Measurements from ENCODE around the gene GALT.

DNA sequence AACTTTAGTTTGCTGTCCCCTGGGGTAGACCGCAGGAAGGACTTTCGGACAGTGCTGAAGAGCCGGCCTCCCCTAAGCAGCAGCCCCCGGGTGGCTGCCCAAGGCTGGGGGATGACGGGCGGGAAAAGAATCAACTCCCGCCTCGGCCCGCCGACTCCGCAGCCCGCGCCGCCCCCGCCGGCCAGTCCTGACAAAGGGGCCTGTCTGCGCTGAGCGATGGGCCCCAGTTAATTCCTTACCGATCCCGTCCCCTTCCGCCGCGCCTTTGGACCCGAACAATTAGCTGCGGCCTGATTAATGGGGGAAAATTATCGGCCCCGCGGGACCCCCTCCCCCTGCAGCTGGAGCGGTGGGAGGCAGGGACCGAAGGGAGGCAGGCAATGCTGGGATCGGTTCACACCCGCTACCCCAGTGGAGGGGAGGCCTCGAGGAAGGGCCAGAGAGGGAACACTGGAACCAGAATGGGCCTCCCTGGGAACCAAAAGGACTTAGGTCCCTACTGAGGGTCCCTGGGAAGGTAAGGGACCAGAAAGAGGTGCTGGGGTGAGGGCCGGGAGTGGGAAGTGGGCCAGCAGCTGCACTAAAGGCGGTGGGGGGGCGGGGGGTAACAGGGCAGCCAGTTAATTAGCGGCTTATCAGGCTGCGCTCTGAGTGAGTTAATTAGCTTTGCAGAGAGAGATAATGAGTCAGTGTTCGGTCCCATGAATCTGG is 21.8 kb upstream of the GALT start:
- TF ChIP-seq, protein P1, sequence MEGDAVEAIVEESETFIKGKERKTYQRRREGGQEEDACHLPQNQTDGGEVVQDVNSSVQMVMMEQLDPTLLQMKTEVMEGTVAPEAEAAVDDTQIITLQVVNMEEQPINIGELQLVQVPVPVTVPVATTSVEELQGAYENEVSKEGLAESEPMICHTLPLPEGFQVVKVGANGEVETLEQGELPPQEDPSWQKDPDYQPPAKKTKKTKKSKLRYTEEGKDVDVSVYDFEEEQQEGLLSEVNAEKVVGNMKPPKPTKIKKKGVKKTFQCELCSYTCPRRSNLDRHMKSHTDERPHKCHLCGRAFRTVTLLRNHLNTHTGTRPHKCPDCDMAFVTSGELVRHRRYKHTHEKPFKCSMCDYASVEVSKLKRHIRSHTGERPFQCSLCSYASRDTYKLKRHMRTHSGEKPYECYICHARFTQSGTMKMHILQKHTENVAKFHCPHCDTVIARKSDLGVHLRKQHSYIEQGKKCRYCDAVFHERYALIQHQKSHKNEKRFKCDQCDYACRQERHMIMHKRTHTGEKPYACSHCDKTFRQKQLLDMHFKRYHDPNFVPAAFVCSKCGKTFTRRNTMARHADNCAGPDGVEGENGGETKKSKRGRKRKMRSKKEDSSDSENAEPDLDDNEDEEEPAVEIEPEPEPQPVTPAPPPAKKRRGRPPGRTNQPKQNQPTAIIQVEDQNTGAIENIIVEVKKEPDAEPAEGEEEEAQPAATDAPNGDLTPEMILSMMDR (IDR thresholded peaks at IDR 0.05; ENCODE audit: low read length) = no peak
- TF ChIP-seq EZH2 (optimal IDR thresholded peaks at IDR 0.05; ENCODE audit: low read depth, low read length) (no peak), EZH2phosphoT487 (IDR thresholded peaks at IDR 0.05; ENCODE audit: low read length) (no peak)
